Stimulated activated CD4-positive, alpha-beta T cell treated with anti-CD3 and anti-CD28 coated beads, Interleukin-1b, Interleukin-23, amount 100 ng/mL, for 1 hour (primary cell): ENCODE data around the gene IFNGR1.

Source experiments
- DNase-seq, 2 donors: peaks; one replicate each; pipeline ENCODE4 v3.0.0-alpha.2; 2020; ENCODE audit warnings: low read depth in 2 of 2

IFNGR1 gene

GRCh38 chr6:137150072-137150471 is 69.1 kb downstream of the IFNGR1 start:
- no peak for DNase-seq

- DNase-seq: no peak
Measured at GRCh38 chr6:137149035-137149393, 70.2 kb downstream of the IFNGR1 start.

- DNase-seq: no peak
Measured at GRCh38 chr6:137148306-137149034, 70.7 kb downstream of the IFNGR1 start.
